GM12801 (cell line): ENCODE results near the gene RGL2.

Experiments
- CTCF ChIP-seq: IDR thresholded peaks from one replicate; pipeline ENCODE4 v1.5.1; 2011; ENCODE audit warnings: control low read depth; ENCODE audit not compliant: insufficient read length; ENCODE audit errors: extremely low read depth

Gene RGL2

DNA sequence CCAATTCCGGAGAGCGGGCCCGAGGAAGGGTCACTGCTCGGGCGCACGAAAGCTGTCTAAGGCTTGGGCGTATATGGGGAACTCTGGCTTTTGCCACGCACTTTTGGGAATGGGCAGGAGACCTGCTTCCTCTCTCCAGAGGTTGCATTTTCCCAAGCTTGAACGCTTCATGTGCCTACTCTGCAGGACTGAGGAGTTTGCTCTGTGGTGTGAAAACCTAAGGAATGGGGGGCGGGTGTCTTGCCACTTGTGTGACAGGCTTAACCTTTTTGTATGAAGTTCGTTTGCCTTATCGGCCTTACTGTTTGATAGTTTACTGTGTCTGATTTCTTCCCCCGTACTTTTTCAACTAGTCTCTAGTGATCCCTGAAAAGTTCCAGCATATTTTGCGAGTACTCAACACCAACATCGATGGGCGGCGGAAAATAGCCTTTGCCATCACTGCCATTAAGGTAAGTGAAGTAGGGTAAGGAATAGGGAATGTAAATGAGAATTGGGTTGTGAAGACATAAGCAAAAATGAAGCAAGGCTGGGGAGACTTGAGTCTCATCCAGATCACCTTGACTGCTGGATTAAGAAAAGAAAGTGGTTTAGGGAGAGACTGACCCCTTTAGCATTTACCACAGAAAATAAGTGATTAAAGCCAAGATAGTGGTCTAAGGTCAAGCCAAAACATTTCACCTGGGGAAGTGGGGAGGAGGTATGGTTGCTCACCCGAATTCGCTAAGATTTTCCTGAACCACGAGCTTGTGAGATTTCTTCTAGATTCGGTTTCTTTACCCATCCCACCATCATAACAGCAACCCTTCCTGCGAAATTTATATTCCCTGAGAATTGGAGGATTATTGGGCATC, 26.2 kb downstream of the RGL2 start:
- no peak for TF ChIP-seq CTCF

GRCh38 chr6:33271468-33272274, 27.1 kb downstream of the RGL2 start, which contains the start of the genes RPS18 and VPS52:
Gene RPS18, plus strand, starts transcription at chr6:33272075. Its CDS starts 45 bp downstream, at chr6:33272120.
Gene VPS52, minus strand, starts transcription at chr6:33271876. Its CDS starts 201 bp downstream, at chr6:33271675.
- TF ChIP-seq CTCF = no peak

DNA sequence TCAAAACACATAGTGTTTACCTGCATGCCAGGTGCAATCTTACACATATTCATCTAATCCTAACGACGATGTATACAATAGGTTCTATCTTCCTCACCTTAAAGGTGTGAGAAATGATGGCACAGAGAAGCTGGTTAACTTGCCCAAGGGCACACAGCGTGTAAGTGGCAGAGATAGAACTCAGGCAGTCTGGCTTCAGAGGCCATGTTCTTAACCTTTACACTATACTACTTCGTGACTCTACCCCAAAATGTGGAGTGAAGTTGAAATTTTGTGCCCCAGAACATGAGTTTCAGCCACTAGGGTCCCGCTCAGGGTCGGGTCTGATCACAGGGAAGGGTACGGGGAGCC, 27.6 kb downstream of the RGL2 start:
- no peak for TF ChIP-seq CTCF

GRCh38 chr6:33264015-33264414, 34.7 kb downstream of the RGL2 start:
- TF ChIP-seq CTCF = no peak

DNA sequence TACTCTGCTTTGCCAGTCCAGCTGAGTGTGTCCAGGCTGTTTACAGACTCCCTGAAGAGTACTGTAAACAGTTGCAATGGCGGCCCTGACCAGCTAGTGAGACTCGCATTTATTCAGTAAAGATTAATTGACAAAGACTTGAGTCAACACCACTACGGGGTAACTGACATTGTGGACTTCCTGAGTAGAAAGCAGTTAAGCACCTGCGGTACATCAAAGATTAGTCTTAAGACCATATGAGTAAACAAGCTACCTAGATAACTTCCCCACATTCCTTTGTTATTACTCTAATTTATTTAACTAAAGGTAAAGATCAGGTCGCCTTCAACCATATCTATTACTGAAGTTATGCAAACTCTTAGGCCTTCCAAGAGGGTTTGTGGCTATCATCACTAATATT, 39.7 kb downstream of the RGL2 start:
- no peak for TF ChIP-seq CTCF

DNA sequence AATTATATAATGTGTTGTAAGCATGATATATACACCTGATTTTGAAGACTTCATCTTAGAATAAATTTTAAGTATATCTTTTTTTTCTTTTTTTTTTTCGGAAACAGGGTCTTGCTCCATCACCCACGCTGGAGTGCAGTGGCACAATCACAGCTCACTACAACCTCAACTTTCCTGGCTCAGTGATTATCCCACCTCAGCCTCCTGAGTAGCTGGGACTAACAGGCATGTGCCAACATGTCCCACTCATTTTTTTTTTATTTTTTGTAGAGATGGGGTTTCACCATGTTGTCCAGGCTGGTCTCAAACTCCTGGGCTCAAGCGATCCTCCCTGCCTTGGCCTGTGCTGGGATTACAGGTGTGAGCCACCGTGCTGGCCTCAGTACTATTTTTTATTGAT, 44.2 kb downstream of the RGL2 start:
- TF ChIP-seq CTCF = no peak

- TF ChIP-seq CTCF = no peak
These were observed 46.0 kb downstream of the RGL2 start for GRCh38 chr6:33252759-33253158.
